Subcutaneous adipose tissue (tissue), 4 donors: ENCODE data around the gene MINDY3. TPM values are rescaled to one million over a fixed set of nuclear protein-coding genes. Genes with fewer than 3 reads are reported as not detected.

Source experiments
- total RNA-seq, 4 donors: library from RNA; depleted of rRNA; stranded (reverse); fragments of >200 nt; gene quantifications; one replicate each; pipeline ENCODE4 v1.1.0, GENCODE V29; 2016
- TF ChIP-seq, protein P1 (sequence below): fragments of 450-650 bp; IDR thresholded peaks from one replicate; pipeline ENCODE4 v1.5.1; 2016; ENCODE audit warnings: low read depth, mild to moderate bottlenecking, control low read depth, antibody characterized with exemption, moderate library complexity

The MINDY3 gene
- total RNA-seq, 4 donors from 2014 or later: 27.9 to 40.4 (median 34.8) TPM

GRCh38 chr10:15804109-15804508 lies 56.2 kb downstream of the MINDY3 start:
- TF ChIP-seq, protein P1, sequence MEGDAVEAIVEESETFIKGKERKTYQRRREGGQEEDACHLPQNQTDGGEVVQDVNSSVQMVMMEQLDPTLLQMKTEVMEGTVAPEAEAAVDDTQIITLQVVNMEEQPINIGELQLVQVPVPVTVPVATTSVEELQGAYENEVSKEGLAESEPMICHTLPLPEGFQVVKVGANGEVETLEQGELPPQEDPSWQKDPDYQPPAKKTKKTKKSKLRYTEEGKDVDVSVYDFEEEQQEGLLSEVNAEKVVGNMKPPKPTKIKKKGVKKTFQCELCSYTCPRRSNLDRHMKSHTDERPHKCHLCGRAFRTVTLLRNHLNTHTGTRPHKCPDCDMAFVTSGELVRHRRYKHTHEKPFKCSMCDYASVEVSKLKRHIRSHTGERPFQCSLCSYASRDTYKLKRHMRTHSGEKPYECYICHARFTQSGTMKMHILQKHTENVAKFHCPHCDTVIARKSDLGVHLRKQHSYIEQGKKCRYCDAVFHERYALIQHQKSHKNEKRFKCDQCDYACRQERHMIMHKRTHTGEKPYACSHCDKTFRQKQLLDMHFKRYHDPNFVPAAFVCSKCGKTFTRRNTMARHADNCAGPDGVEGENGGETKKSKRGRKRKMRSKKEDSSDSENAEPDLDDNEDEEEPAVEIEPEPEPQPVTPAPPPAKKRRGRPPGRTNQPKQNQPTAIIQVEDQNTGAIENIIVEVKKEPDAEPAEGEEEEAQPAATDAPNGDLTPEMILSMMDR: no peak

DNA sequence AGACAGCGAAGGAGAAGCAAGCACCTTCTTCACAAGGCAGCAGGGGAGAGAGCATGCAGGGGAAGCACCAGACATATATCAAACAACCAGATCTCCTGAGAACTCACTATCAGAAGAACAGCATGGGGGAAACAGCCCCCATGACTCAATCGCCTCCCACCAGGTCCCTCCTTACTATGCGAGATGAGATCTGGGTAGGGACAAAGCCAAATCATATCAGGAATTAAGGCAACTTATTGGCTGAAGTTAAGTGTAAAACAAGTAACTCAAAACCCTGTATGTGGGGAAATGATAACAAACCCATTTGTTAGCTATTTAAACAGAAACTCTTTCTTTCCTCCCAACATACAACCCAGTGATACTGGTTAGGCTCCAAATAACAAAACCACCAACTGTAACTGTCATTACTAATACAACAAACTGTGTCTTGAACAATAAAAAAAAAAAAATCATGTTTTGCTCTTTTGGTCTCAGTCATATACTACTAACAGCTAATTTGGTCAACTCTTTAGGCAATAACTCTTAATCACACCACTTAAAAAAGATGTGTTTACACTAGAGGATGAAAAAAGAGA lies 57.8 kb downstream of the MINDY3 start:
- TF ChIP-seq, protein P1: no peak

- TF ChIP-seq, protein P1: no peak
Observed at GRCh38 chr10:15801641-15802040, 58.7 kb downstream of the MINDY3 start.

GRCh38 chr10:15801147-15801546 lies 59.2 kb downstream of the MINDY3 start:
- TF ChIP-seq, protein P1: no peak

- TF ChIP-seq, protein P1: no peak
Observed at GRCh38 chr10:15797346-15797745, 63.0 kb downstream of the MINDY3 start.

DNA sequence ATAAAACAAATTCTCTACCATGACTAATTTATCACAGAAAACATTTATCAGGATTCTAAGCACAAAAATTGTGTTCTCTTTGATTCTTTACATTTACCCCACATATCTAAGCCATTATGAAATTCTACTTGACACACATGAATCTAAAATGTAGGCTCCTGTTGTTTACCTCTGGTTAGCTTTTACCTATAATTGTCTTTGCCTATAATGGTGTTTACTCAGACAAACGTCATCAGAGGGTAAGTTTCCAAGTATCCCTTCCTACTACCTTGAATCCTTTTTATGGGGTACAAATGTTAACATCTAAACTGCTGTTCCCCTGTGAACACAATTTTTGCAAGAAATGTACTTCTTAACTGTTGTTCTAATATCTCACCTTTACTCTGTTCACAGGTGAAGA lies 63.5 kb downstream of the MINDY3 start:
- TF ChIP-seq, protein P1: no peak

DNA sequence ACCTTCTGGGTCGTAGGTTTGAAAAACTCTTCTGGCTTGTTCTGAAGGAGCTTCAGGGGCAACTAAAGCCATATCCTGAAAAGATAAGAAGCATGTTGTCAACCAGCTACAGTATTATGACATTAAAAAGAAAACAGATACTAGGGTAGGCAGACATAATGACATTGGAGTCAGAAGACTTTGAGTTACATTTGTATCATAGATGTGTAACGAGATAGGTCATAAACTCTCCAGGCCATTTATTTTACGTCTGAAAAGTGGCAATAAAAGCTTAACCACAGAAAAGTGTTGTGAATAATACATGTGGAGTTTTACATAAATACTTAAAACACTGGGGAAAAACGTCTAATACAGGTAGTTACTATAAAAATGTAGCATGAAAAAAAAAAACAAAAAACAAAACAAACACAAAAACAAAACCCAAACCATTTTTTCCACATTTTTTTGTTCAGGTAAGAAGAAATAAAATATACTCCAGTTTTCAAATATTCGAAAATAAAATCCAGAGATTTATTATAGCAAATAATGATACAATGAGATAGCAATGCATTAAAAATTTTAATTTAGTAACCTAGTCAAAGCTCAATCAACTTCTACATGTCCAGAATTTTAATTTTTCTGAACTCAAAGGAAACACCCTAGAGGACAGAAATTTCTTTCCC lies 64.1 kb downstream of the MINDY3 start:
- TF ChIP-seq, protein P1: no peak
